Keratinocyte (primary cell): ENCODE data around the gene ASF1B. TPM values are rescaled to one million over a fixed set of nuclear protein-coding genes. Genes with fewer than 3 reads are reported as not detected.

ENCODE experiments used
- DNase-seq: peaks from one replicate; pipeline ENCODE4 v3.0.0-alpha.2; 2011; ENCODE audit warnings: low read depth, missing footprints, low spot score
- FAIRE-seq: peaks from 2 replicates; lab custom pipeline; 2011; peaks lifted over from hg19 to GRCh38; lab: Jason Lieb, UNC
- H2AFZ ChIP-seq: 2 replicates; pipeline ENCODE4 v1.6.0; 2012; ENCODE audit warnings: low read length, control low read depth, inconsistent platforms; ENCODE audit not compliant: control insufficient read depth
- H3K27ac ChIP-seq: 2 replicates; pipeline ENCODE4 v1.5.1; 2011; ENCODE audit warnings: low read length; ENCODE audit not compliant: control insufficient read depth, insufficient read depth
- H3K27me3 ChIP-seq: 3 replicates; pipeline ENCODE4 v1.6.0; 2011; ENCODE audit warnings: low read length; ENCODE audit not compliant: control insufficient read depth, insufficient read depth; ENCODE audit errors: extremely low read depth
- H3K36me3 ChIP-seq, 2 experiments: 2 replicates in 1 of 2; 3 replicates in 1 of 2; pipeline ENCODE4 v1.5.1; 2011; ENCODE audit warnings: low read length in 2 of 2, mild to moderate bottlenecking in 1 of 2; ENCODE audit not compliant: control insufficient read depth in 2 of 2, insufficient read depth in 2 of 2; ENCODE audit errors: extremely low read depth in 1 of 2
- H3K4me1 ChIP-seq: 3 replicates; pipeline ENCODE4 v1.5.1; 2011; ENCODE audit warnings: low read length; ENCODE audit not compliant: control insufficient read depth, insufficient read depth; ENCODE audit errors: extremely low read depth
- H3K4me2 ChIP-seq: 3 replicates; pipeline ENCODE4 v1.6.0; 2011; ENCODE audit warnings: low read depth, low read length; ENCODE audit not compliant: control insufficient read depth, insufficient read depth; ENCODE audit errors: extremely low read depth
- H3K4me3 ChIP-seq, 3 experiments: fragments of 200-600 bp in 1 of 3; sonication (generic) in 1 of 3; 2 replicates in 2 of 3; 3 replicates in 1 of 3; pipeline ENCODE4 v1.5.1; 2011 to 2016; ENCODE audit warnings: low read length in 3 of 3, mild to moderate bottlenecking in 3 of 3, control low read depth in 2 of 3, inconsistent platforms in 1 of 3, low read depth in 1 of 3, mixed read lengths in 1 of 3, mixed run types in 1 of 3, moderate library complexity in 1 of 3; ENCODE audit not compliant: control insufficient read depth in 2 of 3, insufficient read depth in 2 of 3; ENCODE audit errors: extremely low read depth in 1 of 3
- H3K79me2 ChIP-seq: 2 replicates; pipeline ENCODE4 v1.6.0; 2012; ENCODE audit warnings: low read length; ENCODE audit not compliant: control insufficient read depth, insufficient read depth
- H3K9ac ChIP-seq: 3 replicates; pipeline ENCODE4 v1.6.0; 2011; ENCODE audit warnings: low read length; ENCODE audit not compliant: control insufficient read depth, insufficient read depth; ENCODE audit errors: extremely low read depth
- H3K9me1 ChIP-seq: 3 replicates; pipeline ENCODE4 v1.6.0; 2011; ENCODE audit warnings: low read length; ENCODE audit not compliant: control insufficient read depth, insufficient read depth; ENCODE audit errors: extremely low read depth
- H3K9me3 ChIP-seq: 2 replicates; pipeline ENCODE4 v1.5.1; 2012; ENCODE audit warnings: low read depth, low read length; ENCODE audit not compliant: control insufficient read depth
- H4K20me1 ChIP-seq: 3 replicates; pipeline ENCODE4 v1.6.0; 2011; ENCODE audit warnings: low read length; ENCODE audit not compliant: control insufficient read depth, insufficient read depth; ENCODE audit errors: extremely low read depth
- EZH2 ChIP-seq: IDR thresholded peaks from one replicate; pipeline ENCODE4 v1.6.1; 2012; ENCODE audit warnings: inconsistent platforms, mild to moderate bottlenecking, low read length, moderate library complexity
- dilution Hi-C: fragments of 300-500 bp; cut with MboI; formaldehyde crosslinking; loops from one replicate; pipeline ENCODE4 v1.7.0; 2020; ENCODE audit warnings: low sequenced_read_pairs; ENCODE audit not compliant: extremely low pct_ligation_motif_present
- polyA plus RNA-seq, 5 experiments: library from polyadenylated mRNA; depleted of rRNA in 3 of 5; stranded (reverse) in 3 of 5; stranded (forward) in 1 of 5; unstranded in 1 of 5; fragments of >200 nt; gene quantifications; 1 replicate in 1 of 5; 2 replicates in 3 of 5; 3 replicates in 1 of 5; pipeline versions ENCODE4 v1.2.1 to v1.2.3, GENCODE V29; 2011 to 2012; ENCODE audit warnings: missing spikeins in 2 of 5, low read depth in 1 of 5, low replicate concordance in 1 of 5
- TF ChIP-seq, protein P1 (sequence below), 3 experiments: IDR thresholded peaks in 1 of 3; conservative IDR thresholded peaks in 1 of 3; optimal IDR thresholded peaks in 1 of 3; 2 replicates in 2 of 3; 3 replicates in 1 of 3; pipeline versions ENCODE3 to v1.5.1; 2011; ENCODE audit warnings: low read length in 3 of 3, mild to moderate bottlenecking in 3 of 3, moderate library complexity in 2 of 3, control low read depth in 1 of 3, inconsistent platforms in 1 of 3; ENCODE audit not compliant: insufficient read depth in 2 of 3; ENCODE audit errors: extremely low read depth in 1 of 3

Gene ASF1B
- polyA plus RNA-seq, 1 donor (not counting 4 experiments of a cell fraction or from before 2014, with no cell fraction given), result 7.8 TPM

DNA sequence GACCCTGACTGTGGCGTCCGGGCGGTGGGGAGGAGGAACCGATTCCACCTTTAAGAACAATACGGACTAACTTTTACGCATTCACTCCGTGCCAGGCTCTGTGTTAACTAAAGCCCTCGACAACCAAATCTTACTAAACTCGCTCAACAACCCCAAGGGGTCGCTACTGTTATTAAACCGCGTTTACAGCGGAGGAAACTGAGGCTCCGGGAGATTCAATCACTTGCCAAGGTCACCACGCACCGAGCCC is 47.1 kb downstream of the ASF1B start:
- peak overlapping the region in 2 of 3 experiments; percentile 31 to 39 for H3K4me3 ChIP-seq
- peaks cover 5% of the 10 kb centered on the region for H3K9me3 ChIP-seq
- no peak overlapping the region for H2AFZ ChIP-seq
- dilution Hi-C loops, result no loop called here
- H3K4me1 ChIP-seq, result no peaks in the 10 kb centered on the region
- no peaks in the 10 kb centered on the region for H3K9me1 ChIP-seq
- H4K20me1 ChIP-seq, result no peaks in the 10 kb centered on the region
- H3K27ac ChIP-seq, result no peak overlapping the region
- H3K79me2 ChIP-seq, result no peaks in the 10 kb centered on the region
- H3K9ac ChIP-seq, result no peak overlapping the region
- H3K4me2 ChIP-seq, result peak overlapping the region; percentile 60
- peak; percentile 58 for FAIRE-seq
- TF ChIP-seq EZH2, result no peak
- TF ChIP-seq, protein P1, sequence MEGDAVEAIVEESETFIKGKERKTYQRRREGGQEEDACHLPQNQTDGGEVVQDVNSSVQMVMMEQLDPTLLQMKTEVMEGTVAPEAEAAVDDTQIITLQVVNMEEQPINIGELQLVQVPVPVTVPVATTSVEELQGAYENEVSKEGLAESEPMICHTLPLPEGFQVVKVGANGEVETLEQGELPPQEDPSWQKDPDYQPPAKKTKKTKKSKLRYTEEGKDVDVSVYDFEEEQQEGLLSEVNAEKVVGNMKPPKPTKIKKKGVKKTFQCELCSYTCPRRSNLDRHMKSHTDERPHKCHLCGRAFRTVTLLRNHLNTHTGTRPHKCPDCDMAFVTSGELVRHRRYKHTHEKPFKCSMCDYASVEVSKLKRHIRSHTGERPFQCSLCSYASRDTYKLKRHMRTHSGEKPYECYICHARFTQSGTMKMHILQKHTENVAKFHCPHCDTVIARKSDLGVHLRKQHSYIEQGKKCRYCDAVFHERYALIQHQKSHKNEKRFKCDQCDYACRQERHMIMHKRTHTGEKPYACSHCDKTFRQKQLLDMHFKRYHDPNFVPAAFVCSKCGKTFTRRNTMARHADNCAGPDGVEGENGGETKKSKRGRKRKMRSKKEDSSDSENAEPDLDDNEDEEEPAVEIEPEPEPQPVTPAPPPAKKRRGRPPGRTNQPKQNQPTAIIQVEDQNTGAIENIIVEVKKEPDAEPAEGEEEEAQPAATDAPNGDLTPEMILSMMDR (optimal IDR thresholded peaks at IDR 0.05 in 1 of 3, IDR thresholded peaks at IDR 0.05 in 1 of 3, conservative IDR thresholded peaks at IDR 0.05 in 1 of 3; ENCODE audit: extremely low read depth in 1 of 3, insufficient read depth in 2 of 3, low read length in 3 of 3), result no peak
- H3K36me3 ChIP-seq, result peaks cover 4 to 5% of the 10 kb centered on the region in 2 experiments
- H3K27me3 ChIP-seq, result no peaks in the 10 kb centered on the region
- no peak for DNase-seq

DNA sequence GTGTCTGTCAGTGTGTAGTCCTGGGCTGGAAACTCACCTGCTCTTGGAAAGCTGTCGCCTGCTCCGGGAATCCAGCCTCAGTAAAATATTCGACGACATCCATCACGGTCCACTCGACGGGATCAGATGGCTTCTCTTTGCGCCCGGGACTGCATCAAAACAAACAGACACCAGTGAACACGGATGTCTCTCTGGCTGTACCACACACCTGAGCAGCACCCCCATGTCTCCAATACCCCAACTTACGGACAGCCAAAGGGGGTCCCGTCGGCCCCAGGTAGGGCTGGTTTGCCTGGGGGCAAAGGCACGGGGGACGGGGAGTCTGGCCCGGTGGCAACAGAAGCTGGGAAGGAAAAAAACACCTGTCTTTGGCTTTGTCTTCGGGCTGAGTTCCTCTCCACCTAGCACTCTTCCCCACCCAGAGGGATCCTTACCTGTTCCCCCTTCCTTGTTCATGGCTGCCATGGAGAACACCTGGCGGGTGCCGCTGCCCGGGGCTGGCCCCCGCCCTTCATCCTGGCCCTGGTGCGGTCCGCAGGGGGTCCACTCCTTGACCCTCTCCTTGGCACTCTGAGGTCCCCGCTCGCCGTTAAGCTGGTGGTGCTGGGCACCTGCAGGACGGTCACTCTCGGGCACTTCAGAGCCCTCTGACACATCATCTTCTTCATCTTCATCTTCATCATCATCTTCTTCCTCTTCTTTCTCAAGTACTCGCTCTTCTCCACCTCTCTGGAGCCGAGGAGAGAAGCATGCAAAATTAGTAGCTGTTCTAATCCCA is 47.6 kb downstream of the ASF1B start:
- peak overlapping the region in 1 of 3 experiments; percentile 39 for H3K4me3 ChIP-seq
- no peak for DNase-seq
- dilution Hi-C loops, result no loop called here
- peaks cover 5% of the 10 kb centered on the region for H3K9me3 ChIP-seq
- no peak overlapping the region for H2AFZ ChIP-seq
- no peaks in the 10 kb centered on the region for H4K20me1 ChIP-seq
- no peak overlapping the region for H3K27ac ChIP-seq
- no peaks in the 10 kb centered on the region for H3K27me3 ChIP-seq
- H3K79me2 ChIP-seq, result no peaks in the 10 kb centered on the region
- H3K9ac ChIP-seq, result no peak overlapping the region
- FAIRE-seq, result no peak
- H3K36me3 ChIP-seq, result peaks cover 4 to 5% of the 10 kb centered on the region in 2 experiments
- H3K4me2 ChIP-seq, result peak overlapping the region; percentile 60
- TF ChIP-seq, protein P1 (optimal IDR thresholded peaks at IDR 0.05 in 1 of 3, IDR thresholded peaks at IDR 0.05 in 1 of 3, conservative IDR thresholded peaks at IDR 0.05 in 1 of 3; ENCODE audit: extremely low read depth in 1 of 3, insufficient read depth in 2 of 3, low read length in 3 of 3), result no peak
- TF ChIP-seq EZH2, result no peak
- H3K9me1 ChIP-seq, result no peaks in the 10 kb centered on the region
- no peaks in the 10 kb centered on the region for H3K4me1 ChIP-seq
